ENCODE data around the gene D2HGDH.

The D2HGDH gene

DNA sequence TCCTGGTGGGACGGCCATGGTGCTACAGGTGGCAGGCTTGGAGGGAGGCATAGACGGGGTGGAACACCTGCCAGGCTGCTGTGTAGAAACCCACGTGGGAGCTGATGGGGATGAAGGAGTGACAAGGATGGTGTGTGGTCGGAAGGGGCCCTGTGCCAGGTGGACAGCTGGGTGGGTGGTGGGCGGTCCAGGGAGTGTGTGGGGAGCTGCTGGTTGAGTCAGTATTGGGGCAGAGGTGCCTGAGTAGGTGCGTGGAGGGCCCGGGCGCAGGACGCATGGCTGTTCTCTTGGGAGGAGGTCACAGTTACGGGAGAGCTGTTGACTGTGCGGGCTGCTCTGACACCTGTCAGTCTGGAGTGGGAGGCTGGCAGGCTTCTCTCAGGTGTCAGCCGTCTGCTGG is 12.6 kb upstream of the D2HGDH start:
- peaks cover 26% of the 10 kb centered on the region for H3K36me3 ChIP-seq (ENCODE audit: control insufficient read depth, insufficient read depth, low read length)
- H3K27me3 ChIP-seq (ENCODE audit: insufficient read depth, low read length, poor library complexity): no peaks in the 10 kb centered on the region
- H3K79me2 ChIP-seq (ENCODE audit: control insufficient read depth, insufficient read depth, low read length): no peaks in the 10 kb centered on the region
- no peak overlapping the region for H3K56ac ChIP-seq (ENCODE audit: low read length)
- H4K5ac ChIP-seq (ENCODE audit: low read length): no peak overlapping the region
- H4K8ac ChIP-seq (ENCODE audit: low read depth, low read length): no peak overlapping the region
- no peak overlapping the region for H3K27ac ChIP-seq (ENCODE audit: low read depth, low read length)
- no peak overlapping the region for H3K9ac ChIP-seq (ENCODE audit: low read length)
- no peak overlapping the region for H3K23ac ChIP-seq (ENCODE audit: low read length)
- H3K4me3 ChIP-seq (ENCODE audit: low read length): no peak overlapping the region
- H2BK120ac ChIP-seq (ENCODE audit: low read depth, low read length): no peak overlapping the region
- no peak overlapping the region for H3K4me2 ChIP-seq (ENCODE audit: low read length)
- no peak overlapping the region for H2BK5ac ChIP-seq (ENCODE audit: low read length)
- H3K18ac ChIP-seq (ENCODE audit: low read length): no peak overlapping the region
- H3K4ac ChIP-seq (ENCODE audit: low read depth, low read length): no peak overlapping the region
- no peaks in the 10 kb centered on the region for H3K79me1 ChIP-seq (ENCODE audit: low read length)
- no peak overlapping the region for H2BK15ac ChIP-seq (replicated peaks; ENCODE audit: low read depth)
- no peak for DNase-seq
- H3K4me1 ChIP-seq (ENCODE audit: control insufficient read depth, low read depth, low read length): no peaks in the 10 kb centered on the region
- no CpG with 5 or more reads among the region's 12 CpGs for WGBS (ENCODE audit: extremely low coverage, insufficient coverage, low lambda C conversion rate)
- no peak overlapping the region for H2AK5ac ChIP-seq (ENCODE audit: low read length)

DNA sequence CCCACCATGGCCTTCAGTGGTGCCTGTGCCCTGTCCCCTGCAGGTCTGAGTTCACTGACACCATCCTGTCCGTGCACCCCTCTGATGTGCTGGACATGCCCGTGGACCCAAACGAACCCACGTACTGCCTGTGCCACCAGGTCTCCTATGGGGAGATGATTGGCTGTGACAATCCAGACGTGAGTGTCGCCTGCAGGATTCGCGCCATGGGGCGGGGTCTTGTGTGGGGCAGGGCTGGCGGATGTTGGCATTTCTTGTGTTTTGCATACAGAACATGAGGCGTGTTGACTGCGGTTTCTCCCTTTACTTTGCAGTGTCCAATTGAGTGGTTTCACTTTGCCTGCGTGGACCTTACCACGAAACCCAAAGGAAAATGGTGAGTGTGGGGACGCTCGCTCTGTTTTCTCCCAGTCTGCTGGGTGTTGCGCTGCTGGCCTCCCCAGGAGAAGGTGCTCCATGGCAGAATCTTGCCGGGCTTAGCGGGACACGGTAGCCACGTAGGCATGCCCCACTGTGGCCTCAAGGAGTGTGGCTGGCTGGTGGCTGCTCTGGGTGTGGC is 11.5 kb upstream of the D2HGDH start:
- Histone ChIP-seq H2BK120ac (ENCODE audit: low read depth, low read length) (no peak overlapping the region), H4K5ac (ENCODE audit: low read length) (no peak overlapping the region), H2BK15ac (replicated peaks; ENCODE audit: low read depth) (no peak overlapping the region), H3K9ac (ENCODE audit: low read length) (no peak overlapping the region), H3K23ac (ENCODE audit: low read length) (no peak overlapping the region), H4K8ac (ENCODE audit: low read depth, low read length) (no peak overlapping the region), H3K4ac (ENCODE audit: low read depth, low read length) (no peak overlapping the region), H2BK5ac (ENCODE audit: low read length) (no peak overlapping the region), H3K56ac (ENCODE audit: low read length) (no peak overlapping the region), H3K79me1 (ENCODE audit: low read length) (no peaks in the 10 kb centered on the region), H3K27me3 (ENCODE audit: insufficient read depth, low read length, poor library complexity) (no peaks in the 10 kb centered on the region), H3K27ac (ENCODE audit: low read depth, low read length) (no peak overlapping the region), H3K4me2 (ENCODE audit: low read length) (no peak overlapping the region), H3K4me1 (ENCODE audit: control insufficient read depth, low read depth, low read length) (no peaks in the 10 kb centered on the region), H2AK5ac (ENCODE audit: low read length) (no peak overlapping the region), H3K18ac (ENCODE audit: low read length) (no peak overlapping the region), H3K36me3 (ENCODE audit: control insufficient read depth, insufficient read depth, low read length) (peaks cover 26% of the 10 kb centered on the region), H3K4me3 (ENCODE audit: low read length) (peak overlapping the region; percentile 2), H3K79me2 (ENCODE audit: control insufficient read depth, insufficient read depth, low read length) (no peaks in the 10 kb centered on the region)
- no peak for DNase-seq
- no CpG with 5 or more reads among the region's 21 CpGs for WGBS (ENCODE audit: extremely low coverage, insufficient coverage, low lambda C conversion rate)

GRCh38 chr2:241724259-241724974 is 10.0 kb upstream of the D2HGDH start:
- no CpG with 5 or more reads among the region's 41 CpGs for WGBS (ENCODE audit: extremely low coverage, insufficient coverage, low lambda C conversion rate)
- Histone ChIP-seq H3K9ac (ENCODE audit: low read length) (no peak overlapping the region), H3K4ac (ENCODE audit: low read depth, low read length) (no peak overlapping the region), H2BK120ac (ENCODE audit: low read depth, low read length) (no peak overlapping the region), H3K79me2 (ENCODE audit: control insufficient read depth, insufficient read depth, low read length) (no peaks in the 10 kb centered on the region), H2BK5ac (ENCODE audit: low read length) (no peak overlapping the region), H3K27me3 (ENCODE audit: insufficient read depth, low read length, poor library complexity) (no peaks in the 10 kb centered on the region), H4K5ac (ENCODE audit: low read length) (no peak overlapping the region), H3K18ac (ENCODE audit: low read length) (no peak overlapping the region), H3K56ac (ENCODE audit: low read length) (no peak overlapping the region), H3K79me1 (ENCODE audit: low read length) (no peaks in the 10 kb centered on the region), H4K8ac (ENCODE audit: low read depth, low read length) (no peak overlapping the region), H3K36me3 (ENCODE audit: control insufficient read depth, insufficient read depth, low read length) (peaks cover 26% of the 10 kb centered on the region), H2BK15ac (replicated peaks; ENCODE audit: low read depth) (no peak overlapping the region), H2AK5ac (ENCODE audit: low read length) (no peak overlapping the region), H3K4me1 (ENCODE audit: control insufficient read depth, low read depth, low read length) (no peaks in the 10 kb centered on the region), H3K4me3 (ENCODE audit: low read length) (no peak overlapping the region), H3K4me2 (ENCODE audit: low read length) (no peak overlapping the region), H3K23ac (ENCODE audit: low read length) (no peak overlapping the region), H3K27ac (ENCODE audit: low read depth, low read length) (no peak overlapping the region)
- peak; percentile 42 for DNase-seq

DNA sequence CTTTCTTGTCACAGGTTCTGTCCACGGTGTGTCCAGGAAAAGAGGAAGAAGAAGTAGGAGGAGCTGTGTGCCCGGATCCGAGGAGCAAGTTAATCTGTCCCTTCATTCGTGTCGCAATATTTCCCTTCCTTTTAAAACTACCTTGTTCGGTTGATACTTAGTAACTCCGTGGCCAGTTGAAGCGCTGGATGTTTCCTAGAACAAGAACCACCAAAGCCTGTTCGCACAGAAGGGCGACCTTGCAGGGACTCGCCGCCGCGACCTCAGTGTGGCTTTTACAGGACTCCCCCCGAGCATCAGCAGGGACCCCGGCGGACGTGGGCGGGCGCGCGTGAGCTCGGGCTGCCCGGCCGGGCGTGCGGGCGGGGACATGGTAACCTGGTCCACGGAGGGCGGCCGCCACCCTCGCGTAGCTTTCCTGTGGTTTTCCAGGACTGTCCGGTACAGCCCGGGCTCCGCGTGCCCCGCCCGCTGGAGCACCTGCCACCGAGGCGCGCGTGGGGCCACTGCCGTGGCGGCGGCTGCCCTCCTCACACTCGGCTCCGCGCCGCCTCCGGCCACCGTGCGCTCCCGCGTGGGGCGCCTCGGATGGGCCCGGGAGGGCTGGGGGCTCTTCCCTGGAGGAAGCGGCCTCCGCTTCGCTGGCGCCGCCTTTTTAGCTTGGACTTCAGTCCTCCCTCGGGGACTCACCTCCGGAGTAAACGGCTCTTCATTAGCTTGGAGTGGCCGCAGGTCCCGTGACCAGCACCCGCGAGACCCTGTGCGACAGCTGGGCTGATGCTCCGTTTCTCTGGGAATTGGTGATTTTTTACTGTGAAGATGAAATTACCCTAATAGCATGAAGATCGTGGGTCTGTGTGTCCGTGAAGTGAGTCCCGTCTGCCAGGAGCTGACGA is 9.2 kb upstream of the D2HGDH start:
- WGBS (ENCODE audit: extremely low coverage, insufficient coverage, low lambda C conversion rate): no CpG with 5 or more reads among the region's 76 CpGs
- H2BK5ac ChIP-seq (ENCODE audit: low read length): no peak overlapping the region
- H3K36me3 ChIP-seq (ENCODE audit: control insufficient read depth, insufficient read depth, low read length): peaks cover 22% of the 10 kb centered on the region
- H3K4me1 ChIP-seq (ENCODE audit: control insufficient read depth, low read depth, low read length): no peaks in the 10 kb centered on the region
- H2BK120ac ChIP-seq (ENCODE audit: low read depth, low read length): no peak overlapping the region
- H3K4me3 ChIP-seq (ENCODE audit: low read length): no peak overlapping the region
- no peak overlapping the region for H3K9ac ChIP-seq (ENCODE audit: low read length)
- H3K4ac ChIP-seq (ENCODE audit: low read depth, low read length): no peak overlapping the region
- no peak overlapping the region for H3K4me2 ChIP-seq (ENCODE audit: low read length)
- no peak overlapping the region for H3K18ac ChIP-seq (ENCODE audit: low read length)
- H3K56ac ChIP-seq (ENCODE audit: low read length): no peak overlapping the region
- H3K27ac ChIP-seq (ENCODE audit: low read depth, low read length): no peak overlapping the region
- H2BK15ac ChIP-seq (replicated peaks; ENCODE audit: low read depth): no peak overlapping the region
- no peaks in the 10 kb centered on the region for H3K27me3 ChIP-seq (ENCODE audit: insufficient read depth, low read length, poor library complexity)
- H4K5ac ChIP-seq (ENCODE audit: low read length): no peak overlapping the region
- no peak overlapping the region for H4K8ac ChIP-seq (ENCODE audit: low read depth, low read length)
- no peaks in the 10 kb centered on the region for H3K79me1 ChIP-seq (ENCODE audit: low read length)
- H2AK5ac ChIP-seq (ENCODE audit: low read length): no peak overlapping the region
- no peak overlapping the region for H3K23ac ChIP-seq (ENCODE audit: low read length)
- H3K79me2 ChIP-seq (ENCODE audit: control insufficient read depth, insufficient read depth, low read length): no peaks in the 10 kb centered on the region
- DNase-seq: no peak

- H3K18ac ChIP-seq (ENCODE audit: low read length): no peak overlapping the region
- H3K27me3 ChIP-seq (ENCODE audit: insufficient read depth, low read length, poor library complexity): no peaks in the 10 kb centered on the region
- H3K4me3 ChIP-seq (ENCODE audit: low read length): no peak overlapping the region
- H3K4me1 ChIP-seq (ENCODE audit: control insufficient read depth, low read depth, low read length): no peaks in the 10 kb centered on the region
- no peaks in the 10 kb centered on the region for H3K79me1 ChIP-seq (ENCODE audit: low read length)
- H3K56ac ChIP-seq (ENCODE audit: low read length): no peak overlapping the region
- H2BK5ac ChIP-seq (ENCODE audit: low read length): no peak overlapping the region
- H3K9ac ChIP-seq (ENCODE audit: low read length): no peak overlapping the region
- H3K4me2 ChIP-seq (ENCODE audit: low read length): no peak overlapping the region
- H3K23ac ChIP-seq (ENCODE audit: low read length): no peak overlapping the region
- no peak overlapping the region for H3K4ac ChIP-seq (ENCODE audit: low read depth, low read length)
- no peak overlapping the region for H2BK120ac ChIP-seq (ENCODE audit: low read depth, low read length)
- H4K8ac ChIP-seq (ENCODE audit: low read depth, low read length): no peak overlapping the region
- H3K36me3 ChIP-seq (ENCODE audit: control insufficient read depth, insufficient read depth, low read length): peaks cover 17% of the 10 kb centered on the region
- WGBS (ENCODE audit: extremely low coverage, insufficient coverage, low lambda C conversion rate): no CpG with 5 or more reads among the region's 16 CpGs
- no peak overlapping the region for H4K5ac ChIP-seq (ENCODE audit: low read length)
- peak; percentile 31 for DNase-seq
- no peaks in the 10 kb centered on the region for H3K79me2 ChIP-seq (ENCODE audit: control insufficient read depth, insufficient read depth, low read length)
- H2BK15ac ChIP-seq (replicated peaks; ENCODE audit: low read depth): no peak overlapping the region
- no peak overlapping the region for H2AK5ac ChIP-seq (ENCODE audit: low read length)
- H3K27ac ChIP-seq (ENCODE audit: low read depth, low read length): no peak overlapping the region
These were observed 8.0 kb upstream of the D2HGDH start for GRCh38 chr2:241726459-241726858.
